ENCODE results near the gene CFAP69. TPM values are rescaled to one million over a fixed set of nuclear protein-coding genes. Genes with fewer than 3 reads are reported as not detected.

The CFAP69 gene
- 5.0 and 5.3 TPM in 2 replicates for total RNA-seq

GRCh38 chr7:90244909-90245851 is at the start of gene CFAP69:
Gene CFAP69 (plus strand): TSS chr7:90245174. CDS start chr7:90245425, 251 bp downstream.

DNA sequence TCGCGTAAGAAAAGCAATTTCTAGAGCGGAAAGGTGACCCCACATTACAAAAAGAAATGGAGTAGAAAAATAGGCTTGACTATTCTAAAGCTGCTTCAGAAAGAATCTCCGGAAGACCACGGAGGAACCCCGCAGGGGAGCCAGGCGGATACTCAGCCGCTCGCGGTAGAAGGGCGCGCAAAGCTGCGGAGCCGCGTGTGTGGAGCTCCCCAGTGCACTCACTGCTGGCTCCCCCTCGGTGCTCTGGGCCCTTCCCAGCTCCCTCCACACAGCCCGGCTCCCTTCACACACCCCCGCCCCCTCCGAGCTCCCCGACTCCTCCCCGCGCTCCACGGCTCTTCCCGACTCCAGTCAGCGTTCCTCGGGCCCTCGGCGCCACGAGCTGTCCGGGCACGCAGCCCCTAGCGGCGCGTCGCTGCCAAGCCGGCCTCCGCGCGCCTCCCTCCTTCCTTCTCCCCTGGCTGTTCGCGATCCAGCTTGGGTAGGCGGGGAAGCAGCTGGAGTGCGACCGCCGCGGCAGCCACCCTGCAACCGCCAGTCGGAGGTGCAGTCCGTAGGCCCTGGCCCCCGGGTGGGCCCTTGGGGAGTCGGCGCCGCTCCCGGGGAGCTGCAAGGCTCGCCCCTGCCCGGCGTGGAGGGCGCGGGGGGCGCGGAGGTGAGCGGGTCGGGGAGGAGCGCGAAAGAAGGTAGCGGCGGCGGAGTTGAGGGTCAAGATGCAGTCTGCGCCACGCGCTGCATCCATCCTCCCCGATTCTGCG is 33.4 kb upstream of the CFAP69 start, which contains the start of gene STEAP2:
Gene STEAP2, plus strand, starts transcription at position 350 of the 758 bp plus-strand sequence. CDS start 13,343 bp downstream, outside the sequence.

DNA sequence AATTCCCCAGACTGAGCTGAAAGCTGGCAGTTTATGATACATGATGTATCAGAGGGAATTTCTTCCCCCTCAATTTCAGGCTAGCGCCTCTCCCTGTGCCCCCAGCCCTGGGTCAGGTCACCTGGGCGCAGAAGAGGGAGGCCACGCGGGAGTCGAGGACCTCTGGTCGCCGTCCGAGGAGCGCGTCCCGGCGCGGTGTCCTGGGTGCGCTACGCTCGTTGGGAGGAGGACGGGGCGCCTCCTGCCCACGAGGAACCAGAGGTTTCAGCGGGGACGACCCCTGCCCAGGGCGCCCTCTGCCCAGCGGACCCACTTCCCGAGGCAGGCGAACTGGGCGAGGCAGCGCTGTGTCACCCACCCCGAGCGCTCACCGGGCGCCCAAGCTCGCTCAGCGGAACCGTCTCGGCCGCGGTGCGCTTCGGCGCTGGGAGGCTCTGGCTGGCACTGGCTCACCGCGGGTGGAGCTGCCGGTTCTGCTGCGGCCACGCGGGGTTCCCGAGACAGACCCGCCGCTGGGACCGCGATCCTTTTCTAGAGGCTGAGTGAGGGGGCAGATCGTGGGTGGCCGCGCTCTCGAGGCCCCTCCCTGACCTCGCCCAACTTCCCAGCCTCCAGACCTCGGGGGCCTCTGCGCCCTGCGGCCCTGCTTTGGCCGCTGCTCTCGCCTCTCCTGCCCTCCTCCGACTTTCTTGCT is 76.0 kb downstream of the CFAP69 start, which contains the start of gene FAM237B:
Gene FAM237B, minus strand, starts transcription at position 504 of the 694 bp plus-strand sequence. CDS start 1,556 bp downstream, outside the sequence.

GRCh38 chr7:90346336-90347125 is 101.6 kb downstream of the CFAP69 start, which contains the start of gene GTPBP10:
Gene GTPBP10 (plus strand): TSS chr7:90346716. CDS start chr7:90346742, 26 bp downstream.

Other genes starting within 250 kb of the CFAP69 start
- gene STEAP1, start 90.7 kb upstream of the CFAP69 start, total RNA-seq, result 12.5 and 20.5 TPM in 2 replicates
- gene STEAP2, start 33.4 kb upstream of the CFAP69 start, total RNA-seq, result 9.2 and 18.3 TPM in 2 replicates
- gene FAM237B, start 76.1 kb downstream of the CFAP69 start, total RNA-seq, result 0.05 TPM in 1 of 2 replicates, not detected in the other
- gene GTPBP10, start 101.5 kb downstream of the CFAP69 start, total RNA-seq, result 16.9 and 22.6 TPM in 2 replicates
- gene CLDN12, start 158.3 kb downstream of the CFAP69 start, total RNA-seq, result 45.7 and 60.8 TPM in 2 replicates
- gene PTTG1IP2, start 224.5 kb downstream of the CFAP69 start, total RNA-seq, result not detected in 2 replicates